HG03460 (cell line): ENCODE measurements around the gene PRKAR1B.
"Not testable (repeated sequence)": the region's sequence is repeated elsewhere in the genome, so short reads cannot be mapped to it uniquely, and the experiment has no call there.

Experiments used
- ATAC-seq: cut with Tn5 transposase; IDR thresholded peaks from one replicate; pipeline ENCODE4 v1.9.1; 2021; ENCODE audit not compliant: unreplicated experiment

PRKAR1B gene

DNA sequence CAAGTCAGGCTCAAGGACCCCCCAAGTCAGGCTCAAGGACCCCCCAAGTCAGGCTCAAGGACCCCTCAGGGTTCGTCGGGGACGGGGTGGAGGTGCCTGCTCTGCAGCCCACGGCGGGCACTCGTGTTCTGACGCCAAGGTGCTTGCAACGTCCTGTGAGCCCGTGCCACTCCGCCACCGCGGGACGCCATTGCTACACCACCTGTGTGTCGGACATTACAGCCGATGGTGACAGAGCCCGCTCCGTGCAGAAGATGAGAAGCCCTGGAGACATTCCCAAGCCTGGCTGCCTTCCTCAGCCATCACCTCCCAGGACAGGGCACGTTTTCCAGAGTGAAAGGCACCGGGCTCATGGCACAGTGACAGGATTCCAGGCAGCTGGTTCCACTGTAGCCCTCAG lies 98.3 kb downstream of the PRKAR1B start:
- ATAC-seq: no peak

DNA sequence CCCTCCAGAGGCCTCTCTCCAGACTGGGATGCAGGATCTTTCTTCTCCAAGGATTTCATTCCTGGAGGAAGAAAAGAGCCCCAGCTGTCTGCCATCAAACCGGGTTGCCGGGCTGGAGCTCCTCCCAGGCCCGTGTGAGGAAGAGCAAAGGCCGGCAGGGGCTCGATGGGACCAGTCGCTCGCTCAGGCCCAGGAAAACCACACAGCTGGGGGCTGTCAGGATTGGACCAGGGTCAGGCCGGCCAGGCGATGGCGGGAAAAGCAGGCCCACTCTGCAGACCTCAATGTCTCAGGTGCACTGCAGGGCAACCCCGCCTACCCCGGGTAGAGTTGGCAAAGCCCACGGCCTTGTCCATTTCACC lies 98.7 kb downstream of the PRKAR1B start:
- no peak for ATAC-seq

DNA sequence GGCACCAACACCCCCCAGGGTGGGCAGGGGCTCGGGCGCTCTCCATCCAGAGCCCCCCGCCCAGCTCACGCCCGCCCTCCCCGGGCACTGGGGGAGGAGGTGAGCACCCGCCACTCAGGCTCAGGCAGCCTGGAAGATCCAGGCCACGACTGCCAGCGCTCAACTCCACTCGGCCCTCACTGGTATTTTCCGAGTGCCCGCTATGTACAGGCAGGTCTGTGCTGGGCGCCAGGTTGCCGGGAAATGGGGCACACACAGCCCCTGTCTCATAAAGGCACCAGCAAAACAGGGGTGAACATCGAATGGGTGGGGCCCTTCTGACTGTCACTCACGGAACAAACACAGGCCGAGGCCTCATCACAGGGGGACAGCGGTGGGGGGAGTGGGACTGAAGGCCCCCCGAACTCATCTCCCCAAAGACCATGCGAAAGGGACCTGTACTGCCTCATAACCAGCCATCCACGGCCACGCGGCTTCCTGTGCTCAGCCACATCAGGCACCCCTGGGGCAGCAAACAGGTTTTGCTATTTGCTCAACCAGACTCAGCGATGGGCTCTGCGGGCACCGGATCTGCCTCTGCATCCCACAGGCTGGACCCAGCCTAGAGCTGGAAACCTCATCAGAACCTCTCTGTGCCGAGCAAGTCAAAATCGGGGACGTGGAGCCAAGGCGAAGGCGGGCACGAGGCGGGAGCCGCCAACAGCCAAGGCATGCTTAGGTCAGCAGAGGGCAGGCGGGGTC lies 99.2 kb downstream of the PRKAR1B start:
- no peak for ATAC-seq

DNA sequence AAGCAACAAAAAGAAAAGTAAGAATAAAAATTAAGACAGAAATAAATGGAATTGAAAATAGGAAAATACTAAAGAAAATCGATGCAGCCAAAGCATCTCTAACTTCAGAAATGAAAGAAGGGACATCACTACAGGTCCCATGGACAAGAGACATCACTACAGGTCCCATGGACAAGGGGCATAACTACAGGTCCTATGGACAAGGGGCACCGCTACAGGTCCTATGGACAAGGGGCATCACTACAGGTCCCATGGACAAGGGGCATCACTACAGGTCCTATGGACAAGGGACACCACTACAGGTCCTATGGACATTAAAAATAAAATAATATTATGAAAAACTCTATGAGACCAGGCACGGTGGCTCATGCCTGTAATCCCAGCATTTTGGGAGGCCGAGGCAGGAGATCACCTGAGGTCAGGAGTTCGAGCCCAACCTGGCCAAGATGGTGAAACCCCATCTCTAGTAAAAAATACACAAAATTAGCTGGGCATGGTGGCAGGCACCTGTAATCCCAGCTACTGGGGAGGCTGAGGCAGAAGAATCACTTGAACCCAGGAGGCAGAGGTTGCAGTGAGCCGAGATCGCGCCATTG lies 101.6 kb downstream of the PRKAR1B start:
- ATAC-seq: no peak

DNA sequence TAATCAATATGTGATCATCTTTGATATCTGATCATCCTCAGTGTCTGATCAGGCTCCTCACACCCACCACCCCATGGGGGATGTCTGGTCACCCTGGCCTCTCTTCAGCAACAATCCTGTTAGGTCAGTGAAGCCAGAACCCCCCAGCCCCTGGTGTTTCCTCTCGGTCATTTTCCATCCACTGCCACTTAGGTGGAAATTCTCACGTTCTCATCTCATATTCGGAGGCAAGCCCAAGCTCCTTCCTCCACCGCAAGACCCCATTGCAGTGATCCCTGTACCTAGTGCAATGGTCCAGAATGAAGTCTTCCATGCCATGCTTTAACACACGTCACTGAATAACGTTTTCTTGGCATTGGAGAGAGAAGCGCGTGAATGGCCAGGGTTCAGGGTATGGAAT lies 103.6 kb downstream of the PRKAR1B start:
- ATAC-seq: no peak

DNA sequence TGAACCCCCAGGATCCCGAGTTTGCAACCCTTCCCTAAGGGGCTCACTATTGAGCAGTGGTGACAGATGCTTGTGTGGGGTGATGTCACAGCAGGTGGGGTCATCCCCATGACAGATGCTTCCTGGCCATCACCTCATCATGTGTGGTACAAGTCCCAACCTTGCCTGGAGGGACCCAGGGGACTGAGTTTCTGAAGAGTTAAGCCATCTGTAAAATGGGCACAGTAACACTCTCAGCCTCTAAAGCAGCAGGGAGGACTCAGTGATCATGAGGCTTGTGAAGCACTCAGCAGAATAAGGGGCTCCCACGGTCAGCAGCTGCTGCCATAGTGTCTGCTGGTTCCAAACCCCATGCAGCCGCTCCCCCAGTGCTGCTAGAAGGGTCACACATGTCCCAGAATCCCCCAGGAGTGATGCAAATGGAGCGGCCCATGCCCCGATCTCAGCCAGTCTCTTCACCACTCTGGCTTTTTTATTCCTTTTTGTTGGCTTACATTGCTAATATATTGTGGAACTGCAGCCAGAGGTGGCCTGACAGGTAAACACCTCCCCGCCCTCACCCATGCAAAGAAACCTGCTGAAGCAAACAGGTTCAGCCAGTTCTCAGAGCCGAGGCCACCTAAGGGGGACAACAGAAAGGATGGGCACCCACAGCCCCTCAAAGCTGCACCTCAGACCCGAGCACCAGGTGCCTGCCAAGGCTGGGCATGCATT lies 105.4 kb downstream of the PRKAR1B start:
- ATAC-seq: no peak

DNA sequence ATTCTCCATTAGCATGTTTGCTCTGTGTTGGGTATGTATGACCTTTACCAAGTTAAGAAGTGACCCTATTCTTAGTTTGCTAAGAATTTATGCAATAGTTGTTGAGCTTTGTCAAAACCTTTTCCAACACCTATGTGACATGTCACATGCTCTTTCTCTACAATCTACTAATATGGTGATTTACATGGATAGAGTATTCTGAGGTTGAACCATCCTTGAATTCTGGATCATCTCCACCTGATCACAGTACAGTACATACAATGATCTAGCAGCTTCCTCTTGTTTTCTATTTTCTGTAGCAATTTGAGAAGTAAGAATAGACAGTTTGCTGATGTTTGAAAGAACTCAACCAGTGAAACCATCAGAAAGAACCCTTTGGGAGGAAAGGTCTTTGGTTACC lies 106.2 kb downstream of the PRKAR1B start:
- ATAC-seq: no peak

DNA sequence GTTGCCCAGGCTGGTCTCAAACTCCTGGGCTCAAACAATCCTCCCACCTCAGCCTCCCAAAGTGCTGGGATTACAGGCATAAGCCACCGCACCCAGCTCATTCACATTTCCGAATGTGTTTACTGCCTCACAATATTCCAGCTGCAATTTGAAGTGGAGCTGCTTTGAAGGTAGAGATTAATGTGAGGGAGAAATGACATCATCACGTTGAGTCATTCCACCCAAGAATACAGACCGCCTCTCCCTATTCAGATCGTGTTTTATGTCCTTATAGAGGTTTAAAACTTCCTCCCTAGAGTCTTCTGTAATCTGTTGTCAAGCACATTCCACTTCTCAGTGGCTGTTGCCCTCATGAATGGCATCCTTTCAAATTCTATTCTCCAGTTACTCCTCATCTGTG lies 107.0 kb downstream of the PRKAR1B start:
- no peak for ATAC-seq

DNA sequence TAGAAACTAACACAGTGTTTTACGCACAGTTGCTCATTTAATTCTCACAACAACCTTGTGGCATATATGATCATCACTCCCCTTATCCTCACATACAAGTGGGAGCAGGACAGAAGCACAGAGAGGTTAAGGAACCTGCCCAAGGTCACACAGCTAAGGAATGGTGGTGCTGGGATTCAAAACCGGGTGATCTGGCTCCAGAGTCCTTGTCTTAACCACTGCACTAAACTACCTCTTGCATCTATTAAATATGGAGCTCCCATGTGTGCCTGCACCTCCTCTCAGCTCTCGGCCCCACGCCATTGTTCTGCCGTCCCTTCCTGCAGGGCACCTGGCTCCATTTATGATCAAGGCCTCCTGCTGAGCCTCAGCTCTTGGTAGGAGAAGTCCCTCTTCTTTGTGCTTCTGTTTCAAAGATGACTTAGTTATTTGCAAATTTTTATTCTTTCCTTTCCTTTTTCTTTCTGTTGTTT lies 107.7 kb downstream of the PRKAR1B start:
- no peak for ATAC-seq

DNA sequence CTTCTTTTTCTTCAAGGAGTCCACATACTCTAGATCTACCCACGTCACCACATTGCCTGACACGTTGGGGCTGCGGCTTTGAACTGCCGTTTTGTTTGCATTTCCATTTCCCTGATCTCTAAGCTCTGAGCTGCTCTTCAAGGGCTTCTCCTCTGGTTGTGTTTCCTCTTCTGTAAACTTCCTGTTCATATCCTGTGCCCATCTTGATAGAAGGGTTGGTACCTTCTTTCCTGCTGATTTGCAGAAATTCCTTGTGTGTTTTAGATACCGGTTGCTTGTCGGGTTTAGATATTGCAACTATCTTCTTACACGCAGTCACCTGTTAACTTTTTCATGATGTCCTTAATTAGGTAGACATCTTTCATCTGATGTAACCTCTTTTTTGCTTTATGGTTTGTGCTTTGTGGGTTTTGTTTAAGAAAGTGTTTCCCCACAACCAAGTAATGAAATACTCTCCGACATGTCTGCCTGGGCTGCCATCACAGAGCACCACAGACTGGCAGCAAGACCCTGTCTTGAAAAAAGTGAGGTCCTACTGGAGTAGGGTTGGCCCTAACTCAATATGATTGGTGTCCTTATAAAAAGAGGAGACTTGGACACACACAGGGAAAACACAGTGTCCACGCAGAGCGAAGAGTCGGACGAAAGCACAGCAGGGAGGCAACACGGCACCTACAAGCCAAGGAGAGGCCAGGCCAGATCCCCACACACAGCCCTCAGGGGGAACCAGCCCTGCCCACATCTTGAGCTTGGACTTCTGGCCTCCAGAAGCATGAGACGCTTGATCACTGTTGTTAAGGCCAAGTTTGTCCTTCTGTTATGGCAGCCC lies 108.3 kb downstream of the PRKAR1B start:
- no peak for ATAC-seq

DNA sequence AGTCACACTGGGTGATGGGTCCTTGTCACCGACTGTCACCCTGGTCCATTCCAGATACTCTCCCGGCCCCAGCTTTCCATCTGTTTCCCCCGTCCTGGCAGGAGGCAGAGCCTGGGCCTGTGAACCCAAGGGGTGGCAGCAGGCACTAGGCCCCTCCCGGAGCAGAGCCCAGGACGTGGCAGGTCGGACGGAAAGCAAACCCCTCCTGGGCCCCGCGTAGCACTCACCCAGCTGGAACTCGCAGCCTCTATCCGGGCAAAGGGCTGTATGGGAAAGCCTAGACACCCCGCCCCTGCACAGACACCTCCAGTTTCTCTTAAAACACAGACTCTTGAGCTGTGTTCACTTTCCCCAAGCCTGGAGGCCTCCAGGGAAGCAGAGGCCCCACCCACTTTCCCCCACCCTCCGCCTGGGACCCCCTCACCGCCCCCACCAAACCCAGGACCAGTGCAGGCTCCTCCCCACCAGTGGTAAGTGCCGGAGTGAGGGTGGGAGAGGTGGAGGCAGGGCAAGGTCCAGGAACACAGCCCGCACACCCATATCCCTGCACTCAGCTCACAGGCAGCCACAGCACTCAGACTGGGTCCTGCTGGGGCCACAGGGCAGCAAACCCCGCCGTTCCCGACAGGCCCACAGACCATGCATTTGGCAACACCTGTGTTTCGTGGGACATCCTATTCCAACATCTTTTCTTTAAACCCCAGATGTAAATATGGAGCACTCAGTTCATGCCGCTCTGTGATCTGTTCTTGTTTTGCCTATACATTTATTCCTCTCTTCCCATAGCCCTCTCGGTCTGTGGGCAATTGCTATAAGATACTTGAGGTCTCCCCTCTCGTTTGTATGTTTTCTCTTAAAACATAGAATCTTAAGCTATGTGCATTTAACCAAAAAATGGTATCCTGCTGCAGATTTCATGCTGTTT lies 109.2 kb downstream of the PRKAR1B start:
- no peak for ATAC-seq

DNA sequence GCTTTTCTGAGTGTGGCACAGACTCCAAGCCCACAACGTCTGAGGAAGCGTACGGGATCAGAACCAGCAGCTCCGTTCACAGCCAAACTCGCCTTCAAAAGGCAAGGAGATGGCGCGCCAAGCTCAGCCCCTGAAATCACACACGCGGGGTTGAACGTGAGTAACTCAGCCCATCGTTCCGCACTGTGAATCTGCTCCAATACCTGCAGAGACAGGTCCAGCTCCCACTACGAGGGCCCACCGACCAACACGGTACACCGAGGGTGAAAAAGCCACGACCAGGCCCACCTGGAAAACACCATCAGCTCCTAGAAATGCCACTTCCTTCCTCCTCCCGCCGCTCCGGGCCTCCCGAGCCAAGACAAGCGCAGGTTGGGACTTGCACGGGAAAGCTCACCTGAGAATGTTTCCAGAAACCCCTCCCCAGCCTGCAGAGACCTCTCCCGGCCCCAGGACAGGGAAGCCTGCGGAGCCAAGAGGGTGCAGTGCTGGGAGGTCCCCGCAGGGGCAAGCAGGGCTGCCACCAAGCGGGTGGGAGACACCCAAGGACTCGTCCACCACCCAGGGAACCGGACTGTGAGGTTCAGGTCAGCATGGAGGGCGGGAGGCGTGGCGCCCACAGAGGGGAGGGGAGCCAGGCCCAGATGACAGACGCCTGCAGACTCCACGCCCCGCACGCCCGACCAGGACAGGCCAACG lies 113.5 kb downstream of the PRKAR1B start:
- no peak for ATAC-seq

DNA sequence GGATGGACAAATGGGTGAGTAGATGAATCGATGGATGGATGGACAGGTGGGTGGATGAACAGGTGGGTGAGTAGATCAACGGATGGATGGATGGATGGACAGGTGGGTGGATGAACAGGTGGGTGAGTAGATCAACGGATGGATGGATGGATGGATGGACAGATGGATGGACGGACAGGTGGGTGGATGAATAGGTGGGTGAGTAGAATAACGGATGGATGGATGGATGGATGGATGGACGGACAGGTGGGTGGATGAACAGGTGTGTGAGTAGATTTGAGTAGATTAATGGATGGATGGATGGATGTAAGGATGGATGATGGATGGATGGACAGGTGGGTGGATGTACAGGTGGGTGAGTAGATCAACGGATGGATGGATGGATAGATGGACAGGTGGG lies 115.2 kb downstream of the PRKAR1B start:
- not testable (repeated sequence) for ATAC-seq

DNA sequence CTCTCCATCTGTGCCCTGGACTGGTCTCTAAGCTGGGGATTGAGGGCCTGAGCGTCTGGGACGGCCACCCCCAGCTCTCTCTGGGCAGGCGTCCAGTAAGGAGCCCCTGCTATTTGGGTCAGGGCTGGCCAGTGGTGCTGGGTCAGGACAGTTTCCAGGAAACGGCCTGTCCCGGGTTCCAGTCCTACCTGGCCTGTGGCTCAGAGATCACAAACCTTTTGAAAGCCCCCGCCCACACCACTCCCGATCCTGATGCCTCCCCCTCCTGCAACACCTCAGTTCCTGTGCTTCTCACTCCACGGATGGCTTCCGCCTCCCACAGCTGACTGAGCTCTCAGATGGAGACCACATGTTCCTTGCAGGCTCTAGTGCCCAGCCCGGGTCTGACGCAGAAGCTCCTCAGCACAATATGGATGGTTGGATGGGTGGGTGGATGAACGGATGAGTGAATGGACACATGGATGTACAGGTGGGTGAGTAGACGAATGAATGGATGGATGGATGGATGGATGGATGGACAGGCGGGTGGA lies 115.7 kb downstream of the PRKAR1B start:
- no peak for ATAC-seq

DNA sequence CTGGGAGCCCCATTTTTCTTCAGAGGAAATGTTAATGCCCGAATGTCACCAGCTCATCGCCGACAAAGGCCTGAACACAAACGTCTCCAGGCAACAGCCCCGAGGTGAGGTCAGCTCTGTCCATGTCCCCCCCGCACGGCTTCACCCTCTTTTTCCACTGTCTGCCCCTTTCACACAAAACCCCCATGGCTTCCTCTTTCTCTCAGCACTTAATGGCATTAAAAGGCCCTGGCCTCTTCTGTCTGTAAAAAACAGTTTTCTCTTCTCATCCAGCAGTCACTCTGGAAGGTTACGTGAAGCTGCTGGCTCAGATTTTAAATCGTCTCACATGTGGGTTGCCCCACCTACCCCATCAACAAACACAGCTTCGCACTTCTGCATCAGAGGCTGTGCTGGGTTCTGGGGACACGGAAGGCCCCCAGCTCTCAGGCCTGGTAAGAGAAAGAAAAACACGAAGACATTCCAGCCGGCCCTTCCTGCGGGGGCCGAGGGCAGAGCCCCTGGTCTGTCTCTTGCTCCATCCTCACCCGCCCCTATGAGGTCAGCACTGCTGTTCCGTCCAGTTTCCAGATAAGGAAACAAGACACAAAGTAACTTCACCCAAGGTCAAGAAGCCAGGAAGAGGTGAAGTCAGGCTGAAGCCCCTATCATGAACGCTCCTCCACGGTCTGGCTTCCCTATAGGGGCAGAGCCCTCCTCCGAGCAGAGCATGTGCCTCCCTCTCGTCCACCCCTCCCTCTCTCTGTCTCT lies 116.4 kb downstream of the PRKAR1B start:
- ATAC-seq: no peak

DNA sequence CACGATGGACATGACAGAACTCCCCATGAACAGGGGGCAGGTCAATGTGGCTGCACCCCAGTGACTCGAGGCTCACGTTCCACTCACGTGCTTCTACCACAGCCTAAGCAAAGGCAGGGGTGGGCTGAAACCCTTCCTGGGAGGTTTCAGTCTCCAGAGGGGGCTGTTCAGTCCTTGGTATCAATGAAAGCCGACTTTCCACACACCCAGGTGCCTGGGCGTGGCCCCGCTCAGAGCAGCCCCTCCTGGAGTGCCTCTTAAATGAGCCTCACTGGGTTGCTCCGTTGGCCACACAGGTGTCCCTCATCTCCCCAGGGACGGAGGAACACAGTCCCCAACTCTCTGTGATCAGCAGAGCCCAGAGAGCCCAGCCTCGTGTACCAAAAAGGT lies 116.9 kb downstream of the PRKAR1B start:
- ATAC-seq: no peak

DNA sequence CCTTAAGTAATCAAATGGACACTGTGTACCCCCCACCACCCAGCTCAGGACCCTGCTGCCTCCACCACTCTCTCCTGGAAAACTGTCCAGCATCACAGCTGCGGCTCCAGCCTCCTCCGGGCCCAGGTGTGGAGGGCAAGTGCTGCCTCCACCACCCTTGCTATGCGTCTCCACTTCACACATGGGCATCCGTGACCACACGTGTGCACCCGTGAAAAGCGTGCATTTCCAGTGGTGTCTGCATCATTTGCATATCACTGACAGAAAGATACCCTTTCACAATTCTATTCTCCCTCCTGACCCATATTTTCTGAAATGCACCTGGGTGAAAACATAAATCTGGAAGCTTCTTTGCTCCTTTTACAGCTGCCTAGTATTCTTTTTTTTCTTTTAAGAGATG lies 117.7 kb downstream of the PRKAR1B start:
- no peak for ATAC-seq

DNA sequence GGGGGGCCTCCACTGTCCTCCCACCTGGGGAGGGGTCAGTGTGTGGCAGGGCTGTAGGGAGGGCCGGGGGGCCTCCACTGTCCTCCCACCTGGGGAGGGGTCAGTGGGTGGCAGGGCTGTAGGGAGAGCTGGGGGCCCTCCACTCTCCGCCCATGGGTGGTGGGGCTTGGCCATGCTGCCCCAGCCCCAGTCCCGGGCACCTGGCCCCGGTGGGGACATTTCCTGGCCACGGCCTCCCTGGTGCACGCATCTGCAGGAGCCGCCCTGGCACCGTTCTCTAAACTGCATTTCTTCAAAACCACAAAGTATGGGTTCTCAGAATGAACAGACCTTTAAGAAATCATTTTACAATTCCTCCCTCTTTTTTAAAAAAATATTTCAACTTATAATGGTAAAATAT lies 118.1 kb downstream of the PRKAR1B start:
- ATAC-seq: no peak

DNA sequence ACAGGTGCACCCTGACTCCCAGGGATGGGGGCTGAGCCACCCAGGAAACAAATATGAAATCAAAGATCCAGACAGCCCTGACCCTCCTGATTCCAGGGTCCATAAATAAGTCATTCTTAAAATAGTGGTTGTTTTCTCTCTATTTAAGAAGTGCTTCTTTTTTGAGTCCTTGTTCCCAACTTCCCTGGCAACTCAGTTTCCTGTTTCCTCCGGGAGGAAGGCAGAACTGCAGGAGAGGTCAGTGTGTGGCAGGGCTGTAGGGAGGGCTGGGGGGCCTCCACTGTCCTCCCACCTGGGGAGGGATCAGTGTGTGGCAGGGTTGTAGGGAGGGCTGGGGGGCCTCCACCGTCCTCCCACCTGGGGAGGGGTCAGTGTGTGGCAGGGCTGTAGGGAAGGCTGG lies 118.7 kb downstream of the PRKAR1B start:
- ATAC-seq: no peak
